Epithelial cell of proximal tubule (primary cell): ENCODE results near the gene SDK1. TPM values are rescaled to one million over a fixed set of nuclear protein-coding genes. Genes with fewer than 3 reads are reported as not detected.
"Not testable (repeated sequence)": the region's sequence is repeated elsewhere in the genome, so short reads cannot be mapped to it uniquely, and the experiment has no call there.

Experiments used
- DNase-seq: peaks from one replicate; pipeline ENCODE4 v3.0.0-alpha.2; 2011; ENCODE audit warnings: low read depth
- H3K4me3 ChIP-seq: 2 replicates; pipeline ENCODE4 v1.5.1; 2011; ENCODE audit warnings: low read depth, mild to moderate bottlenecking, low read length
- CTCF ChIP-seq: conservative IDR thresholded peaks from 2 replicates; pipeline ENCODE4 v1.5.1; 2012; ENCODE audit warnings: low read depth, mild to moderate bottlenecking, low read length
- total RNA-seq: library from RNA; depleted of rRNA; stranded (reverse); fragments of >200 nt; gene quantifications from 2 replicates; pipeline ENCODE4 v1.2.3, GENCODE V29; 2015

The SDK1 gene
- total RNA-seq, 1 donor from 2014 or later, result 0.75 TPM

- no peak for TF ChIP-seq CTCF
- DNase-seq, result no peak
- no peak overlapping the region for H3K4me3 ChIP-seq
Observed at GRCh38 chr7:4086723-4087122, 785.7 kb downstream of the SDK1 start.

DNA sequence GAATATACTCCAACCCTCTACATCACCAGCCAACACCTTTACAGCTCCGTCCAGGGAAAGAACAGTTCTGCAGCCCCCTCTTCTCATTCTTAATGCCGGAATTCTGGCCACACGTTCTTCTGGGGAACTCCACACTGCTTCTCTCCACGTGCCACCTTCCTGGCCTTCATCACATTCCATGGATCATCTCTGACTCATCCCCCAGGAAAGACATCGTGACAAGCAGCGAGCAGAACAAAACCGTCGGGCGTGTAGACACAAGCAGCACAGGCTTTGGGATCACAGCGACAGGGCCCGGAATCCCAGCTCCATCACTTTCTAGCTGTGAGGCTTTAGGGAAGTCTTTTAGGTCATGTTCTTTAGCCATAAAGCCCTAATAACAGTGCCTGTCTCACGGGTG lies 790.7 kb downstream of the SDK1 start:
- DNase-seq, result peak; percentile 44
- no peak overlapping the region for H3K4me3 ChIP-seq
- no peak for TF ChIP-seq CTCF

GRCh38 chr7:4093035-4093434 lies 792.0 kb downstream of the SDK1 start:
- no peak overlapping the region for H3K4me3 ChIP-seq
- TF ChIP-seq CTCF, result no peak
- DNase-seq, result no peak

DNA sequence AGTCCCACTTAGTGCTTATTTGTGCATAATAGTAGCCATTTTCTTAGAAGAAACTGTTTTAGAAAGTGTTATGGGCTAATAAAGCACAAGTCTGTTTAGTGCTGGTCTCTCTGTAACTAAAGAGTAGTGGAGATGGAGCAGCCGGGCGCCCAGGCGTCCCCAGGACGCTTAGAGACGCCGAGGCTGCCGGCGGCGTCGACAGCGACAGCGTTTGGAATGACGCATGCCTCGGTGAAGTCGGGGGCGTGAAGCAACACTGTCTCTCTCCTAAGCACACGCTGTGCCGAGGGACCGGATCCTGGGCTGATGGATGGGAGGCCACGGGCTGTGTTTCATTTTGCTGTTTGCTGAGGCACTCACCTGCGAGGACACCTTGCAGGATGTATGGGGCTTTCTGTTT lies 792.4 kb downstream of the SDK1 start:
- no peak overlapping the region for H3K4me3 ChIP-seq
- DNase-seq, result no peak
- TF ChIP-seq CTCF, result no peak

DNA sequence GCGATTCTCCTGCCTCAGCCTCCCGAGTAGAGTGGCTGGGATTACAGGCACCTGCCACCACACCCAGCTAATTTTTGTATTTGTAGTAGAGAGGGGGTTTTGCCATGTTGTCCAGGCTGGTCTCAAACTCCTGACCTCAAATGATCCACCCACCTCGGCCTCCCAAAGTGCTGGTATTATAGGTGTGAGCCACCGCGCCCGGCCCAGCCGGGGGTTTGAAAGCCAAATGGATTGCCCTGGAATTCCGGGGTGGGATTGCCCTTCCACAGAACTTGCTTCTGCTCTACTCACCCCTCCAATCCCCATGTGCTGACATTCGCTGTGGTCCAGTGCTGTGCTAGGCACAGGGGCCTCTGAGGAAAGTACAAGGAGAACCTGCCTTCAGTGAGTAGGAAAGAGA lies 793.1 kb downstream of the SDK1 start:
- H3K4me3 ChIP-seq, DNase-seq: not testable (repeated sequence)

GRCh38 chr7:4097001-4097609 lies 796.1 kb downstream of the SDK1 start:
- DNase-seq, result no peak
- H3K4me3 ChIP-seq, result no peak overlapping the region
- TF ChIP-seq CTCF, result no peak

- no peak overlapping the region for H3K4me3 ChIP-seq
- TF ChIP-seq CTCF, result no peak
- no peak for DNase-seq
Observed at GRCh38 chr7:4098169-4098568, 797.1 kb downstream of the SDK1 start.
